Effector CD8-positive, alpha-beta T cell (primary cell): ENCODE measurements around the gene FOLR2.
"Not testable (repeated sequence)": the region's sequence is repeated elsewhere in the genome, so short reads cannot be mapped to it uniquely, and the experiment has no call there.

ENCODE experiments used
- DNase-seq: peaks from one replicate; lab custom pipeline; 2025; lab: John Stamatoyannopoulos, UW
- total RNA-seq, 4 experiments: gene quantifications; one replicate each; lab custom pipeline; 2026; lab: John Stamatoyannopoulos, UW

The FOLR2 gene
- 0 reads per million in 4 experiments for total RNA-seq

GRCh38 chr11:72216638-72217037 is at the start of gene FOLR2:
FOLR2 (plus strand) TSS chr11:72216794; CDS start chr11:72218585, 1,791 bp downstream.
- no peak for DNase-seq

- DNase-seq = not testable (repeated sequence)
These were observed 47.5 kb upstream of the FOLR2 start for GRCh38 chr11:72169046-72169555.

- not testable (repeated sequence) for DNase-seq
These were observed 46.8 kb upstream of the FOLR2 start for GRCh38 chr11:72169754-72170153.

- DNase-seq = not testable (repeated sequence)
These were observed 44.6 kb upstream of the FOLR2 start for GRCh38 chr11:72172043-72172442.

GRCh38 chr11:72173291-72173690 is 43.3 kb upstream of the FOLR2 start:
- no peak for DNase-seq

GRCh38 chr11:72174302-72175070 is 42.1 kb upstream of the FOLR2 start:
- no peak for DNase-seq

GRCh38 chr11:72177656-72178055 is 38.9 kb upstream of the FOLR2 start:
- no peak for DNase-seq

- DNase-seq = no peak
These were observed 37.4 kb upstream of the FOLR2 start for GRCh38 chr11:72179049-72179803.

- DNase-seq = no peak
These were observed 36.7 kb upstream of the FOLR2 start for GRCh38 chr11:72179804-72180396.

GRCh38 chr11:72180892-72181552 is 35.6 kb upstream of the FOLR2 start:
- not testable (repeated sequence) for DNase-seq

GRCh38 chr11:72181553-72181958 is 35.0 kb upstream of the FOLR2 start:
- DNase-seq = not testable (repeated sequence)

GRCh38 chr11:72188267-72188666 is 28.3 kb upstream of the FOLR2 start:
- DNase-seq = no peak

GRCh38 chr11:72189455-72190250 is 26.9 kb upstream of the FOLR2 start:
- no peak for DNase-seq

- no peak for DNase-seq
These were observed 25.9 kb upstream of the FOLR2 start for GRCh38 chr11:72190631-72191071.

GRCh38 chr11:72191961-72192381 is 24.6 kb upstream of the FOLR2 start, which contains the start of gene FOLR1:
FOLR1 (plus strand) TSS chr11:72192140; CDS start chr11:72192174, 34 bp downstream.
- DNase-seq = no peak

GRCh38 chr11:72195518-72196270 is 20.9 kb upstream of the FOLR2 start:
- DNase-seq = no peak

GRCh38 chr11:72201445-72201844 is 15.1 kb upstream of the FOLR2 start:
- DNase-seq = not testable (repeated sequence)

GRCh38 chr11:72202571-72202970 is 14.0 kb upstream of the FOLR2 start:
- no peak for DNase-seq

- no peak for DNase-seq
These were observed 13.4 kb upstream of the FOLR2 start for GRCh38 chr11:72203163-72203562.

- DNase-seq = no peak
These were observed 11.7 kb upstream of the FOLR2 start for GRCh38 chr11:72204886-72205285.
